Airway epithelial cell (primary cell): ENCODE data around the gene HILPDA. TPM values are rescaled to one million over a fixed set of nuclear protein-coding genes. Genes with fewer than 3 reads are reported as not detected.

Experiments
- total RNA-seq: library from RNA; depleted of rRNA; stranded (reverse); fragments of >200 nt; gene quantifications from 2 replicates; pipeline ENCODE4 v1.2.3, GENCODE V29; 2015

Gene HILPDA
- 25.7 and 33.3 TPM in 2 replicates for total RNA-seq

GRCh38 chr7:128455543-128456254 lies at the start of gene HILPDA:
TSS of gene HILPDA (plus strand) at chr7:128455878. CDS start at chr7:128457269, 1,391 bp downstream.

GRCh38 chr7:128409596-128410450 lies 45.9 kb upstream of the HILPDA start, which contains the start of gene IMPDH1:
TSS of gene IMPDH1 (minus strand) at chr7:128409982. CDS start at chr7:128409901, 81 bp downstream.

DNA sequence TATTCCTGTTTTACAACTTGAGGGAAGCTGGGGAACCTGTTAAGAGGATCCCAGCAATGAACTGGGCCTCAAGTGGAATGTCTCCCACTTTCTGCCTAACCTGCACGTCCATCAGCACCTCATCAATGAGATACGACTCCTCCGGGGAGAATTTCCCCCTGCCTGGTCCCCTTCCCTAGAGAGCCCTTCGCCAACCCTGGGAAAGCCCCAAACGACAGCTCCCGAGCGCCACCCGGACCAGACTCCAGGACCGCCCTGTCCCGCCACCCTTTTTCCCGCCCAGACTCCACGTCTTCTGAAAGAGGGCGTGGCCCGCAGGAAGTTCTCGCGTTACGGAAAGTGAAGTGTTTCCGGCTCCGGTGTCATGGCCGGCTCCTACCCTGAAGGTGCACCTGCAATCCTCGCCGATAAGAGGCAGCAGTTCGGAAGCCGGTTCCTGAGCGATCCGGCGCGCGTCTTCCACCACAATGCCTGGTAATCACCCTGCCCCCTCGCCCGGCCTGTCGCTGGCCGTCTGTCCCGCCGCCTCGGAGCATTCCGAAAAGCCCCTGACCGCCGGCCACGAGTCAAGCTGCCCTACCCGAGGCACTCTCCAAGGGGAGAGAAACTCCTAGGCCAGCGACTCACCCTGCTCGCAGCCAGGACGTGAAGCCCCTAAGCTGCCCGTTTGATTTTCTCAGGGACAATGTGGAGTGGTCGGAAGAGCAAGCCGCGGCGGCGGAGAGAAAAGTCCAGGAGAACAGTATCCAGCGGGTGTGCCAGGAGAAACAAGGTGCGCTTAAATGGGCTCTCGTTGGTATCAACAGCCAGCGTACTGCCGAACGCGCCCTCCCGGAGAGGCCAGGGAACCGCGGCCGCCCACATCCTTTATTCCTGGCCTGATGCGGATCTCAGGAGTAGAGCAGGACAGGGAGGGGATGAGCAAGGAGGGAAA lies 21.0 kb downstream of the HILPDA start, which contains the start of gene METTL2B:
TSS of gene METTL2B (plus strand) at position 347 of the 934 bp plus-strand sequence. CDS start at position 365, 18 bp downstream.

Other genes starting within 250 kb of the HILPDA start
- 0.14 and 0.28 TPM in 2 replicates for gene LEP, start 214.6 kb upstream of the HILPDA start, total RNA-seq
- 23.7 and 35.3 TPM in 2 replicates for gene RBM28, start 112.0 kb upstream of the HILPDA start, total RNA-seq
- gene PRRT4, start 94.2 kb upstream of the HILPDA start, total RNA-seq, result 0.56 and 1.3 TPM in 2 replicates
- gene IMPDH1, start 45.9 kb upstream of the HILPDA start, total RNA-seq, result 88.2 and 109 TPM in 2 replicates
- gene METTL2B, start 20.9 kb downstream of the HILPDA start, total RNA-seq, result 28.0 and 29.0 TPM in 2 replicates
- 0.21 TPM in 1 of 2 replicates, not detected in the other for gene GARIN1A, start 216.4 kb downstream of the HILPDA start, total RNA-seq